ENCODE measurements around the gene NFATC1. TPM values are rescaled to one million over a fixed set of nuclear protein-coding genes. Genes with fewer than 3 reads are reported as not detected.

NFATC1 gene
- total RNA-seq, 6 experiments from 2014 or later, result 0.57 to 2.0 (median 0.89) TPM

DNA sequence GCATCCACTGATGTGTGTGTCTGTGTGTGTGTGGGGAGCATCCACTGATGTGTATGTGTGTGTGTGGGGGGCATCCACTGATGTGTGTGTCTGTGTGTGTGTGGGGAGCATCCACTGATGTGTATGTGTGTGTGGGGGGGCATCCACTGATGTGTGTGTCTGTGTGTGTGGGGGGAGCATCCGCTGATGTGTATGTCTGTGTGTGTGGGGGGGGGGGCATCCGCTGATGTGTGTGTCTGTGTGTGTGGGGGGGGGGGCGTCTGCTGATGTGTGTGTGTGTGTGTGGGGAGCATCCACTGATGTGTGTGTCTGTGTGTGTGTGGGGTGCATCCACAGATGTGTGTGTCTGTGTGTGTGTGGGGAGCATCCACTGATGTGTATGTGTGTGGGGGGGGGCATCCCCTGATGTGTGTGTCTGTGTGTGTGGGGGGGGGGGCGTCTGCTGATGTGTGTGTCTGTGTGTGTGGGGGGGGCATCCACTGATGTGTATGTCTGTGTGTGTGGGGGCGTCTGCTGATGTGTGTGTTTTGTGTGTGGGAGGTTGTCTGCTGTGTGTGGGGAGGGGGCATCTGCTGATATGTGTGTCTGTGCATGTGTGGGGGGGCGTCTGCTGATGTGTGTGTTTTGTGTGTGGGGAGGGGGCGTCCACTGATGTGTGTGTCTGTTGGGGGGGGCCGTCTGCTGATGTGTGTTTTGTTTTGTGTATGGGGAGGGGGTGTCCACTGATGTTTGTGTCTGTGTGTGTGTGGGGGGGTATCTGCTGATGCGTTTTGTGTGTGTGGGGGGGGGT is 125.9 kb downstream of the NFATC1 start:
- Mint-ChIP-seq H3K27ac (no peak overlapping the region), H3K4me1 (ENCODE audit: low read depth) (peaks cover 10% of the 10 kb centered on the region; the same call in 1 of the 2 replicates)
- TF ChIP-seq, protein P1, sequence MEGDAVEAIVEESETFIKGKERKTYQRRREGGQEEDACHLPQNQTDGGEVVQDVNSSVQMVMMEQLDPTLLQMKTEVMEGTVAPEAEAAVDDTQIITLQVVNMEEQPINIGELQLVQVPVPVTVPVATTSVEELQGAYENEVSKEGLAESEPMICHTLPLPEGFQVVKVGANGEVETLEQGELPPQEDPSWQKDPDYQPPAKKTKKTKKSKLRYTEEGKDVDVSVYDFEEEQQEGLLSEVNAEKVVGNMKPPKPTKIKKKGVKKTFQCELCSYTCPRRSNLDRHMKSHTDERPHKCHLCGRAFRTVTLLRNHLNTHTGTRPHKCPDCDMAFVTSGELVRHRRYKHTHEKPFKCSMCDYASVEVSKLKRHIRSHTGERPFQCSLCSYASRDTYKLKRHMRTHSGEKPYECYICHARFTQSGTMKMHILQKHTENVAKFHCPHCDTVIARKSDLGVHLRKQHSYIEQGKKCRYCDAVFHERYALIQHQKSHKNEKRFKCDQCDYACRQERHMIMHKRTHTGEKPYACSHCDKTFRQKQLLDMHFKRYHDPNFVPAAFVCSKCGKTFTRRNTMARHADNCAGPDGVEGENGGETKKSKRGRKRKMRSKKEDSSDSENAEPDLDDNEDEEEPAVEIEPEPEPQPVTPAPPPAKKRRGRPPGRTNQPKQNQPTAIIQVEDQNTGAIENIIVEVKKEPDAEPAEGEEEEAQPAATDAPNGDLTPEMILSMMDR (IDR thresholded peaks at IDR 0.05), result no peak

DNA sequence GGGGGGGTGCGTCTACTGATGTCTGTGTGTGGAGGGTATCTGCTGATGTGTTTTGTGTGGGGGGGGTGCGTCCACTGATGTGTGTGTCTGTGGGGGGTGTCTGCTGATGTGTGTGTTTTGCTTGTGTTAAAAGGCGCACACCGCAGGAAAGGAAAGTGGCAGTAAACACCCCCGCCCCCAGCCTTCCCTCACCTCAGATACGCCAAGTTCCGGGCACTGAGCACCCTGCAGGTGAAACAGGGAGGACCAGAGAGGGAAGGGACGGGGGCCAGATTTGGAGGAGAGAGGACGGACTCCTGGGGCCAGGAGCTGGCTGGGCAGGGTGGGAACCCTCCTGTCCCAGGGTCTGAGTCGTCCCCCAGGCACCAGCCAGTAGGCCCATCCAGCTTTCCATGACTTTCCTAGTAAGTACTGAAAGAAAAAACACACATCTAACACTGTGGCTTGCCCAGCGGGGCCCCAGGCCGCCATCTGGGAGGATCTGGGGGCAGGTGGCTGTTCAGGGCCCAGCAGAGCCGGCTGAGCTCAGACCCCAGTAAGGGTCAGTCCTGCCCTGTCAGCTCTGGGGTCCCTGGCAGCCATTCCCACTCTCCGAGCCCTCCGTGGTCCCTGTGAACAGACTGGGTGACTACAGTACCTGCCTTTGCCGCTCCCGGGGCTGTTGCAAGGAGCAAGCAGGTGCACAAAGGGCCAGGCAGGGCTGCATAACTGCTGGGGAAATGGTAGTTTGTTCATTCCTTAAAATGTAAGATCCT is 126.9 kb downstream of the NFATC1 start:
- no peak for DNase-seq
- H3K4me1 Mint-ChIP-seq (ENCODE audit: low read depth), result peaks cover 10% of the 10 kb centered on the region; the same call in 1 of the 2 replicates

More for the DNA sequence above, 125.9 kb downstream of the NFATC1 start:
- H3K27me3 Mint-ChIP-seq (ENCODE audit: insufficient read depth), result no peaks in the 10 kb centered on the region; the same call in none of the 2 replicates
- no peak overlapping the region for H3K4me3 Mint-ChIP-seq
- no peaks in the 10 kb centered on the region for H3K9me3 Mint-ChIP-seq
- no peaks in the 10 kb centered on the region for H3K36me3 Mint-ChIP-seq (ENCODE audit: low read depth)
- DNase-seq, result no peak

DNA sequence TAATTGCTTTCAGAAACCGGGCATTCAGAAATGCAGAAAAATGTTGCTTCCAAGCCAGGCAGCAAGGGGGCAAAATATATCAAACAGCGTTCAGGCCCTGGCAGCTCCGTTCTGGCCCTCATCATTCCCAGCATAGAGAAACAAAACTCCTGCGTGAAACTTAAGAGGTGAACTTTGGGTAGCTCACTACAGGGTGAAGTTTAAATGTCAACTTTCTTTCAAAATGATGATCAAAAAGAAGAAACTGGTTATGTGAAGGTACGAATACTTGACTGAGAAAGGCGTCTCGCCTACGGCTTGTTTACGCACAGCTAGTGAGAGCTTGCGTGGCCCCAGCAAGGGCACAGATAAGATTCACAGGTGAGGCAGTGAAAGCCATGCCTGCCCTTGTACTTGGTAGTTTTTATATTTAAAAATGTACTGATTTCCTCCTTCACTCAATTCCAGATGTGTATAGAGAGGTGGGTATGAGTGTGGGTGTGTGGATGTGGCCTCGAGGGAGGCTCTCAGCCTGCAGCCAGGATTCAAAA is 127.5 kb downstream of the NFATC1 start:
- H3K9me3 Mint-ChIP-seq, result no peaks in the 10 kb centered on the region
- no peak for DNase-seq
- no peaks in the 10 kb centered on the region; the same call in none of the 2 replicates for H3K27me3 Mint-ChIP-seq (ENCODE audit: insufficient read depth)
- TF ChIP-seq, protein P1 (IDR thresholded peaks at IDR 0.05), result no peak
- no peaks in the 10 kb centered on the region for H3K36me3 Mint-ChIP-seq (ENCODE audit: low read depth)
- H3K4me3 Mint-ChIP-seq, result no peak overlapping the region
- no peak overlapping the region for H3K27ac Mint-ChIP-seq
- peaks cover 10% of the 10 kb centered on the region; the same call in 1 of the 2 replicates for H3K4me1 Mint-ChIP-seq (ENCODE audit: low read depth)

More for the DNA sequence above, 126.9 kb downstream of the NFATC1 start:
- TF ChIP-seq, protein P1 (IDR thresholded peaks at IDR 0.05), result no peak
- Mint-ChIP-seq H3K9me3 (no peaks in the 10 kb centered on the region), H3K27me3 (ENCODE audit: insufficient read depth) (no peaks in the 10 kb centered on the region; the same call in none of the 2 replicates), H3K4me3 (no peak overlapping the region), H3K36me3 (ENCODE audit: low read depth) (no peaks in the 10 kb centered on the region), H3K27ac (no peak overlapping the region)

DNA sequence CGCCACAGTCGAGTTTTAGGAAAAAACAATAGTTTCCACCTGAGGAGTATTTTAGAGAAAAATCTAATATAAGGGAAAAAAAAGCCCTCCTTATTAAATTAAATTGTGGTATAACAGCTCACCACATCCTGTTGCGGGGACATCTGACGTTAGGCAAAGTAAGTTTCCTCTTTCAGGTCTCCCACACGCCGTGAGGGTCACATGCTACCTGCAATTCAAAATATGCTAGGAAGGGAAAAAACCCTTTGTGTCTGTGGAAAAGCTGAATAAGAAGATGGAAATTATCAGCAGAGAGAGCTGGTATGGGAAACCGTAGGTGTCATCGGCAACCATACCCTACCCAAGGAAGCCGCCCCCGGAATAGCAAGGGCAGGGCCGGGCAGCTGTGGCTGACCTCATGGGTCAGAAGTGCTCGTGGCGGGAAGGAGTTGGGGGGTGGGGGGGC is 128.0 kb downstream of the NFATC1 start:
- TF ChIP-seq, protein P1 (IDR thresholded peaks at IDR 0.05), result no peak
- Mint-ChIP-seq H3K4me3 (no peak overlapping the region), H3K4me1 (ENCODE audit: low read depth) (peaks cover 10% of the 10 kb centered on the region; the same call in 1 of the 2 replicates), H3K9me3 (no peaks in the 10 kb centered on the region), H3K36me3 (ENCODE audit: low read depth) (no peaks in the 10 kb centered on the region), H3K27me3 (ENCODE audit: insufficient read depth) (no peaks in the 10 kb centered on the region; the same call in none of the 2 replicates), H3K27ac (no peak overlapping the region)
- DNase-seq, result no peak

Data from HFFc6 (cell line).